WTC11 (cell line): ENCODE measurements around the gene TAB3.

Source experiments
- CREB1 ChIP-seq: sonication (generic); formaldehyde crosslinking; IDR thresholded peaks from 2 replicates; pipeline ENCODE4 v1.8.0; 2023; ENCODE audit warnings: mild to moderate bottlenecking, missing genetic modification reagents
- CTCF ChIP-seq: fragments of 200-600 bp; IDR thresholded peaks from 2 replicates; pipeline ENCODE4 v1.8.0; 2022; ENCODE audit warnings: antibody characterized with exemption
- ETV6 ChIP-seq: sonication (generic); formaldehyde crosslinking; IDR thresholded peaks from 2 replicates; pipeline ENCODE4 v1.8.1; 2022; ENCODE audit warnings: mild to moderate bottlenecking, missing genetic modification reagents
- FOXP1 ChIP-seq: sonication (generic); formaldehyde crosslinking; IDR thresholded peaks from 2 replicates; pipeline ENCODE4 v1.8.0; 2022; ENCODE audit warnings: missing genetic modification reagents, mild to moderate bottlenecking, moderate library complexity, borderline replicate concordance
- GABPB1 ChIP-seq: sonication (generic); formaldehyde crosslinking; IDR thresholded peaks from 2 replicates; pipeline ENCODE4 v1.8.1; 2023; ENCODE audit warnings: mild to moderate bottlenecking, missing genetic modification reagents
- MAX ChIP-seq: sonication (generic); formaldehyde crosslinking; IDR thresholded peaks from 2 replicates; pipeline ENCODE4 v1.8.0; 2022; ENCODE audit warnings: mild to moderate bottlenecking, missing genetic modification reagents
- NR3C1 ChIP-seq: sonication (generic); formaldehyde crosslinking; conservative IDR thresholded peaks from 2 replicates; pipeline ENCODE4 v1.8.1; 2023; ENCODE audit warnings: low read depth, mild to moderate bottlenecking, missing genetic modification reagents
- TEAD1 ChIP-seq: sonication (generic); formaldehyde crosslinking; IDR thresholded peaks from 2 replicates; pipeline ENCODE4 v1.8.0; 2022; ENCODE audit warnings: mild to moderate bottlenecking, missing genetic modification reagents
- USF2 ChIP-seq: sonication (generic); formaldehyde crosslinking; IDR thresholded peaks from 2 replicates; pipeline ENCODE4 v1.8.1; 2023; ENCODE audit warnings: mild to moderate bottlenecking, missing genetic modification reagents, moderate library complexity
- ZBTB21 ChIP-seq: sonication (generic); formaldehyde crosslinking; IDR thresholded peaks from 2 replicates; pipeline ENCODE4 v1.8.1; 2023; ENCODE audit warnings: mild to moderate bottlenecking, missing genetic modification reagents, borderline replicate concordance
- ZNF263 ChIP-seq: sonication (generic); formaldehyde crosslinking; IDR thresholded peaks from 2 replicates; pipeline ENCODE4 v1.8.1; 2022; ENCODE audit warnings: low read depth, mild to moderate bottlenecking, moderate library complexity, missing genetic modification reagents
- ZNF281 ChIP-seq: sonication (generic); formaldehyde crosslinking; IDR thresholded peaks from 2 replicates; pipeline ENCODE4 v1.8.0; 2023; ENCODE audit warnings: mild to moderate bottlenecking, missing genetic modification reagents
- ZNF416 ChIP-seq: fragments of 250-450 bp; sonication (Bioruptor Pico); IDR thresholded peaks from 2 replicates; pipeline ENCODE4 v1.9.0; 2021; ENCODE audit warnings: mild to moderate bottlenecking, inconsistent platforms
- ZNF423 ChIP-seq: fragments of 250-450 bp; sonication (Bioruptor Pico); IDR thresholded peaks from 2 replicates; pipeline ENCODE4 v2.1.2; 2022; ENCODE audit warnings: mild to moderate bottlenecking, moderate library complexity

- TF ChIP-seq ZBTB21 (no peak), CTCF (no peak), ZNF281 (CRISPR knock-in tag) (no peak), ZNF416 (CRISPR knock-in tag) (no peak), USF2 (CRISPR knock-in tag) (no peak), TEAD1 (CRISPR knock-in tag) (no peak), ZNF263 (CRISPR knock-in tag) (no peak), ZNF423 (CRISPR knock-in tag) (no peak), NR3C1 (CRISPR knock-in tag) (no peak), GABPB1 (CRISPR knock-in tag) (no peak), ETV6 (no peak), CREB1 (no peak), MAX (no peak), FOXP1 (no peak)
Measured at GRCh38 chrX:30870572-30870971, 18.5 kb downstream of the TAB3 start.
